Neural progenitor cell (in vitro differentiated cells): ENCODE measurements around the gene STON2. TPM values are rescaled to one million over a fixed set of nuclear protein-coding genes. Genes with fewer than 3 reads are reported as not detected.
"Not testable (repeated sequence)": the region's sequence is repeated elsewhere in the genome, so short reads cannot be mapped to it uniquely, and the experiment has no call there.

Source experiments
- DNase-seq: peaks from one replicate; pipeline ENCODE4 v3.0.0-alpha.2; 2016; ENCODE audit warnings: low spot score
- H2AFZ ChIP-seq: fragments of 200-600 bp; sonication (generic); replicated peaks from 2 replicates; pipeline ENCODE4 v1.6.1; 2016; ENCODE audit warnings: antibody characterized with exemption
- H3F3A ChIP-seq: fragments of 200-600 bp; sonication (generic); 2 replicates; pipeline ENCODE4 v1.6.1; 2016; ENCODE audit warnings: antibody characterized with exemption, low read depth
- H3K27ac ChIP-seq: fragments of 200-600 bp; sonication (generic); 2 replicates; pipeline ENCODE4 v1.5.1; 2016; ENCODE audit warnings: mild to moderate bottlenecking
- H3K27me3 ChIP-seq: fragments of 200-600 bp; sonication (generic); 2 replicates; pipeline ENCODE4 v1.6.1; 2016; ENCODE audit warnings: mild to moderate bottlenecking, moderate library complexity
- H3K36me3 ChIP-seq: fragments of 200-600 bp; sonication (generic); 2 replicates; pipeline ENCODE4 v1.5.1; 2016
- H3K4me1 ChIP-seq: fragments of 200-600 bp; sonication (generic); 2 replicates; pipeline ENCODE4 v1.6.1; 2016; ENCODE audit warnings: mixed run types
- H3K4me2 ChIP-seq: fragments of 200-600 bp; sonication (generic); 2 replicates; pipeline ENCODE4 v1.6.1; 2016
- H3K4me3 ChIP-seq: fragments of 200-600 bp; sonication (generic); 2 replicates; pipeline ENCODE4 v1.5.1; 2016
- H3K79me2 ChIP-seq: fragments of 200-600 bp; sonication (generic); 2 replicates; pipeline ENCODE4 v1.6.1; 2016; ENCODE audit warnings: low read depth
- H3K9ac ChIP-seq: fragments of 200-600 bp; sonication (generic); 2 replicates; pipeline ENCODE4 v1.6.1; 2016
- H3K9me3 ChIP-seq: fragments of 200-600 bp; sonication (generic); 2 replicates; pipeline ENCODE4 v1.5.1; 2016; ENCODE audit warnings: low read depth
- H4K20me1 ChIP-seq: fragments of 200-600 bp; sonication (generic); 2 replicates; pipeline ENCODE4 v1.6.1; 2016; ENCODE audit warnings: low read depth
- H3K27ac Mint-ChIP-seq: 3 replicates; pipeline ENCODE4 v1.8.0; 2021; ENCODE audit warnings: mixed read lengths
- H3K27me3 Mint-ChIP-seq: 2 replicates; pipeline ENCODE4 v1.8.0; 2022; ENCODE audit warnings: low read depth, mild to moderate bottlenecking, inconsistent platforms, moderate library complexity, mixed read lengths; ENCODE audit not compliant: insufficient read depth
- H3K36me3 Mint-ChIP-seq: 3 replicates; pipeline ENCODE4 v1.8.0; 2021; ENCODE audit warnings: mixed read lengths
- H3K4me1 Mint-ChIP-seq: 3 replicates; pipeline ENCODE4 v1.8.0; 2021; ENCODE audit warnings: mixed read lengths
- H3K4me3 Mint-ChIP-seq: 3 replicates; pipeline ENCODE4 v1.8.0; 2021; ENCODE audit warnings: mild to moderate bottlenecking, moderate library complexity, mixed read lengths
- H3K9me3 Mint-ChIP-seq: 3 replicates; pipeline ENCODE4 v1.8.0; 2020; ENCODE audit warnings: mixed read lengths
- CTCF ChIP-seq: fragments of 200-600 bp; sonication (generic); IDR thresholded peaks from 2 replicates; pipeline ENCODE4 v1.5.1; 2017; ENCODE audit warnings: antibody characterized with exemption, mild to moderate bottlenecking
- EZH2 ChIP-seq: fragments of 200-600 bp; sonication (generic); IDR thresholded peaks from 2 replicates; pipeline ENCODE4 v1.6.1; 2017; ENCODE audit warnings: antibody characterized with exemption, mild to moderate bottlenecking, moderate library complexity
- EZH2phosphoT487 ChIP-seq: fragments of 200-600 bp; sonication (generic); IDR thresholded peaks from 2 replicates; pipeline ENCODE4 v1.6.1; 2017; ENCODE audit warnings: antibody characterized with exemption
- total RNA-seq: library from RNA; depleted of rRNA; stranded (reverse); fragments of >200 nt; gene quantifications from 2 replicates; pipeline ENCODE4 v1.2.3, GENCODE V29; 2015; ENCODE audit warnings: low replicate concordance

Gene STON2
- total RNA-seq, 1 donor from 2014 or later: 31.1 TPM

DNA sequence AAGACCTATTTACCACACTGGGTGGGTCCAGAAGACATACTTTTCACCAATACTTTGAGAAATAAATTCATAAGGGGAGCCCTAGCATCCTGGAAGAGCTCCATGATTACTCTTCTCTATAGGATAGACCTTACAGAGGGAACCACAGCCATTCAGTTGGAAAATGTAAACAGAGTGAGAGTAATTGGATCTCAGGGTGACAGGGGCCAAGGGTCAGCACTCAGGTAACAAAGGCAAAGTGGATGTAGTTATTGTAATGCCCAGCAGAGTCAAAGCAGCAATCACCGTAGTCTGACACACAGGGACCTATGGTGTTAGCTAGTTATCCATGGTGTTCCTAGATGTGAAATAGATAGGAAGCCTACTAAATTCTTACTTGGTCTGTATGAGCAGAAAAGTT is 168.6 kb downstream of the STON2 start:
- Histone ChIP-seq H3K4me1 (peaks cover 26% of the 10 kb centered on the region), H4K20me1 (no peaks in the 10 kb centered on the region), H2AFZ (no peak overlapping the region), H3K36me3 (no peaks in the 10 kb centered on the region), H3F3A (no peaks in the 10 kb centered on the region), H3K4me2 (no peak overlapping the region), H3K4me3 (no peak overlapping the region), H3K27me3 (no peaks in the 10 kb centered on the region), H3K9me3 (no peaks in the 10 kb centered on the region), H3K27ac (no peak overlapping the region), H3K79me2 (no peaks in the 10 kb centered on the region), H3K9ac (no peak overlapping the region)
- H3K4me3 Mint-ChIP-seq: no peak overlapping the region
- H3K36me3 Mint-ChIP-seq: no peaks in the 10 kb centered on the region
- TF ChIP-seq CTCF (no peak), EZH2phosphoT487 (no peak), EZH2 (no peak)
- H3K27me3 Mint-ChIP-seq: peaks cover 3% of the 10 kb centered on the region
- H3K27ac Mint-ChIP-seq: no peak overlapping the region
- DNase-seq: peak; percentile 32
- H3K9me3 Mint-ChIP-seq: peaks cover 6% of the 10 kb centered on the region
- peaks cover 11% of the 10 kb centered on the region for H3K4me1 Mint-ChIP-seq

GRCh38 chr14:81224222-81224621 is 175.9 kb downstream of the STON2 start:
- Histone ChIP-seq H3K9ac (no peak overlapping the region), H3K4me2 (no peak overlapping the region), H3K9me3 (no peaks in the 10 kb centered on the region), H3K36me3 (no peaks in the 10 kb centered on the region), H4K20me1 (no peaks in the 10 kb centered on the region), H3K27me3 (no peaks in the 10 kb centered on the region), H3K4me3 (no peak overlapping the region), H3K27ac (no peak overlapping the region), H2AFZ (no peak overlapping the region), H3K79me2 (peaks cover 12% of the 10 kb centered on the region), H3K4me1 (no peaks in the 10 kb centered on the region), H3F3A (peaks cover 23% of the 10 kb centered on the region)
- H3K27me3 Mint-ChIP-seq: peaks cover 14% of the 10 kb centered on the region
- H3K36me3 Mint-ChIP-seq: peaks cover 3% of the 10 kb centered on the region
- H3K4me1 Mint-ChIP-seq: peaks cover 9% of the 10 kb centered on the region
- H3K9me3 Mint-ChIP-seq: peaks cover 3% of the 10 kb centered on the region
- DNase-seq: no peak
- TF ChIP-seq EZH2phosphoT487: no peak
- TF ChIP-seq CTCF: no peak
- no peak overlapping the region for H3K27ac Mint-ChIP-seq
- no peak overlapping the region for H3K4me3 Mint-ChIP-seq

- not testable (repeated sequence) for H3K27me3 ChIP-seq, H3K4me2 ChIP-seq, DNase-seq, H3K36me3 ChIP-seq, H3K4me1 ChIP-seq, H3K36me3 Mint-ChIP-seq, H4K20me1 ChIP-seq, H3K4me3 ChIP-seq, H3K27ac ChIP-seq, H3K9ac ChIP-seq, H3K9me3 ChIP-seq, H3K4me1 Mint-ChIP-seq, H2AFZ ChIP-seq, H3K27ac Mint-ChIP-seq, H3K4me3 Mint-ChIP-seq, H3K9me3 Mint-ChIP-seq
- peaks cover 23% of the 10 kb centered on the region for H3F3A ChIP-seq
- peaks cover 17% of the 10 kb centered on the region for H3K79me2 ChIP-seq
- peaks cover 15% of the 10 kb centered on the region for H3K27me3 Mint-ChIP-seq
These were observed 176.3 kb downstream of the STON2 start for GRCh38 chr14:81223788-81224187.

DNA sequence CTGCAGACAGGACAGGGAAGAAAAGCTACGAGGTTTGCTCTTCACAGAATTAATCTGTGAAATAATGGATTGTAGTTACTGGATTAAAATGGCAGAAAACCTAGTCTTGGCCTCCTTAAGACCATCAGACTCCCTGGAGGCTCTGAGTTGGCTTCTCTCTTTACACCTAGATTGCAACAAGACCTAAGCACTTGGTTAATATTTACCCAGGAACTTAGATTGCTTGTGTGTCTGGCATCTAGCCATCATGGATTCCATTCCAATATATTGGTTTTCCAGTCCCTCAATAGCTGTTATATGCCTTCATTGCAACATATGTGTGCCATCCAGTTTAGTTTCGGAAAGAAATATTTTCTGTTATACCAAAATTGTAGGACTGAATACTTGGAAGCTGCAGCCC is 177.4 kb downstream of the STON2 start:
- peaks cover 3% of the 10 kb centered on the region for H3K9me3 Mint-ChIP-seq
- Histone ChIP-seq H3K27ac (no peak overlapping the region), H3K36me3 (no peaks in the 10 kb centered on the region), H3K9ac (no peak overlapping the region), H2AFZ (no peak overlapping the region), H3K4me2 (no peak overlapping the region), H3K9me3 (no peaks in the 10 kb centered on the region), H3K4me1 (peaks cover 10% of the 10 kb centered on the region), H3K79me2 (peaks cover 28% of the 10 kb centered on the region), H3K27me3 (no peaks in the 10 kb centered on the region), H3K4me3 (no peak overlapping the region), H4K20me1 (peaks cover 10% of the 10 kb centered on the region), H3F3A (peaks cover 23% of the 10 kb centered on the region)
- H3K4me1 Mint-ChIP-seq: peaks cover 15% of the 10 kb centered on the region
- H3K4me3 Mint-ChIP-seq: no peak overlapping the region
- no peak overlapping the region for H3K27ac Mint-ChIP-seq
- DNase-seq: no peak
- peaks cover 3% of the 10 kb centered on the region for H3K36me3 Mint-ChIP-seq
- TF ChIP-seq CTCF (no peak), EZH2phosphoT487 (no peak), EZH2 (no peak)
- H3K27me3 Mint-ChIP-seq: peaks cover 15% of the 10 kb centered on the region
